ENCODE data around the gene MEIG1. TPM values are rescaled to one million over a fixed set of nuclear protein-coding genes. Genes with fewer than 3 reads are reported as not detected.
"Not testable (repeated sequence)": the region's sequence is repeated elsewhere in the genome, so short reads cannot be mapped to it uniquely, and the experiment has no call there.

Gene MEIG1
- total RNA-seq, 1 donor from 2014 or later, result not detected

- DNase-seq (ENCODE audit: low spot score), result peak; percentile 92
- peak; percentile 94 for ATAC-seq
Observed at GRCh38 chr10:14954001-14954770, 5.0 kb upstream of the MEIG1 start, which contains the start of gene DCLRE1C. TSS of gene DCLRE1C (minus strand) at chr10:14954096. CDS start at chr10:14954010, 86 bp downstream.

GRCh38 chr10:14954934-14955333 is 4.3 kb upstream of the MEIG1 start:
- no peak for ATAC-seq
- DNase-seq (ENCODE audit: low spot score), result no peak

- ATAC-seq, result peak; percentile 20
- no peak for DNase-seq (ENCODE audit: low spot score)
Observed at GRCh38 chr10:14958872-14959220, 342 bp upstream of the MEIG1 start.

GRCh38 chr10:14967897-14968296 is 8.7 kb downstream of the MEIG1 start:
- DNase-seq (ENCODE audit: low spot score) (no peak), ATAC-seq (no peak)

GRCh38 chr10:14971867-14972448 is 12.8 kb downstream of the MEIG1 start:
- ATAC-seq (peak; percentile 51), DNase-seq (ENCODE audit: low spot score) (no peak)

GRCh38 chr10:14974153-14974998 is 15.2 kb downstream of the MEIG1 start:
- not testable (repeated sequence) for DNase-seq (ENCODE audit: low spot score); ATAC-seq

- DNase-seq (ENCODE audit: low spot score), result no peak
- no peak for ATAC-seq
Observed at GRCh38 chr10:14975672-14976273, 16.6 kb downstream of the MEIG1 start.

- ATAC-seq (no peak), DNase-seq (ENCODE audit: low spot score) (no peak)
Observed at GRCh38 chr10:14982744-14983143, 23.6 kb downstream of the MEIG1 start.

GRCh38 chr10:14989552-14989951 is 30.4 kb downstream of the MEIG1 start:
- not testable (repeated sequence) for DNase-seq (ENCODE audit: low spot score); ATAC-seq

- not testable (repeated sequence) for DNase-seq (ENCODE audit: low spot score); ATAC-seq
Observed at GRCh38 chr10:14991035-14991749, 32.0 kb downstream of the MEIG1 start.

GRCh38 chr10:14992336-14992735 is 33.1 kb downstream of the MEIG1 start:
- not testable (repeated sequence) for DNase-seq (ENCODE audit: low spot score); ATAC-seq

- DNase-seq (ENCODE audit: low spot score); ATAC-seq: not testable (repeated sequence)
Observed at GRCh38 chr10:14993500-14994455, 34.6 kb downstream of the MEIG1 start.

- DNase-seq (ENCODE audit: low spot score), result no peak
- ATAC-seq, result no peak
Observed at GRCh38 chr10:14995964-14996565, 36.9 kb downstream of the MEIG1 start.

- DNase-seq (ENCODE audit: low spot score), result not testable (repeated sequence)
Observed at GRCh38 chr10:15013530-15013929, 54.3 kb downstream of the MEIG1 start.

GRCh38 chr10:15015451-15015850 is 56.3 kb downstream of the MEIG1 start:
- no peak for ATAC-seq

More at GRCh38 chr10:15013530-15013929, 54.3 kb downstream of the MEIG1 start:
- not testable (repeated sequence) for ATAC-seq

GRCh38 chr10:15020966-15021365 is 61.8 kb downstream of the MEIG1 start:
- not testable (repeated sequence) for ATAC-seq

More at GRCh38 chr10:15015451-15015850, 56.3 kb downstream of the MEIG1 start:
- no peak for DNase-seq (ENCODE audit: low spot score)

More at GRCh38 chr10:15020966-15021365, 61.8 kb downstream of the MEIG1 start:
- DNase-seq (ENCODE audit: low spot score), result not testable (repeated sequence)

All from left lobe of liver (tissue), 2 donors.